Measurements from ENCODE around the gene HYAL1. TPM values are rescaled to one million over a fixed set of nuclear protein-coding genes. Genes with fewer than 3 reads are reported as not detected.

Gene HYAL1
- total RNA-seq, 4 donors from 2014 or later, result 1.8 to 8.9 (median 4.8) TPM

DNA sequence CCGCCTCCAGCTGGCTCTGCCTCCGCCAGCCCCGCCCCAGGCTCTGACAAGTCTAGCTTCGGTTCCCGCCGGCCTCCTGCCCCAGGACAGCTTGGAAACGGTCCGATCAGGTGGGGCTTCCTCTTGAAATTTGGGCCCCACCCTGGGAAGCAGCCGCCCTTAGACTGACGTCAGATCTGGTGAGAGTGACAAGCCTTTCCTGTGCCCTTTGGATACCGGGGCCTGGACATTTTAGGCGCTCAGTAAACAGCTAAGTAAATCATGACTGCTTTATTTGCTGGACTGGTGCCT is 3.8 kb downstream of the HYAL1 start:
- Histone ChIP-seq H3K27me3 (no peaks in the 10 kb centered on the region), H3K4me3 (peak overlapping the region; percentile 20 to 72 (median 60)), H3K36me3 (peaks cover 0 to 13% (median 0%) of the 10 kb centered on the region in 3 donors), H3K4me1 (peaks cover 34 to 63% (median 38%) of the 10 kb centered on the region in 3 donors), H3K9me3 (no peaks in the 10 kb centered on the region), H3K27ac (peak overlapping the region; percentile 89 to 94 (median 91))
- DNase-seq, result no peak
- 0% methylated on average over 3 of the region's 12 CpGs; no CpG with 5 or more reads in 1 of the 2 donors for WGBS, 2 donors
- no peak for TF ChIP-seq POLR2A (IDR thresholded peaks at IDR 0.05)
- TF ChIP-seq, protein P1, sequence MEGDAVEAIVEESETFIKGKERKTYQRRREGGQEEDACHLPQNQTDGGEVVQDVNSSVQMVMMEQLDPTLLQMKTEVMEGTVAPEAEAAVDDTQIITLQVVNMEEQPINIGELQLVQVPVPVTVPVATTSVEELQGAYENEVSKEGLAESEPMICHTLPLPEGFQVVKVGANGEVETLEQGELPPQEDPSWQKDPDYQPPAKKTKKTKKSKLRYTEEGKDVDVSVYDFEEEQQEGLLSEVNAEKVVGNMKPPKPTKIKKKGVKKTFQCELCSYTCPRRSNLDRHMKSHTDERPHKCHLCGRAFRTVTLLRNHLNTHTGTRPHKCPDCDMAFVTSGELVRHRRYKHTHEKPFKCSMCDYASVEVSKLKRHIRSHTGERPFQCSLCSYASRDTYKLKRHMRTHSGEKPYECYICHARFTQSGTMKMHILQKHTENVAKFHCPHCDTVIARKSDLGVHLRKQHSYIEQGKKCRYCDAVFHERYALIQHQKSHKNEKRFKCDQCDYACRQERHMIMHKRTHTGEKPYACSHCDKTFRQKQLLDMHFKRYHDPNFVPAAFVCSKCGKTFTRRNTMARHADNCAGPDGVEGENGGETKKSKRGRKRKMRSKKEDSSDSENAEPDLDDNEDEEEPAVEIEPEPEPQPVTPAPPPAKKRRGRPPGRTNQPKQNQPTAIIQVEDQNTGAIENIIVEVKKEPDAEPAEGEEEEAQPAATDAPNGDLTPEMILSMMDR (IDR thresholded peaks at IDR 0.05), result no peak
- intact Hi-C loops (cut with DNase I), result no loop called here

GRCh38 chr3:50298836-50299637 is 4.3 kb downstream of the HYAL1 start, which contains the start of the genes HYAL3 and NAA80:
Gene HYAL3 (minus strand): TSS chr3:50299405. CDS start chr3:50295602, 3,803 bp downstream.
Gene NAA80 (minus strand): TSS chr3:50299405. CDS start chr3:50297463, 1,942 bp downstream.
- intact Hi-C loops (cut with DNase I), result no loop called here
- H3K36me3 ChIP-seq, result peaks cover 0 to 13% (median 0%) of the 10 kb centered on the region in 3 donors
- 0% methylated on average over 13 to 26 of the region's 61 CpGs for WGBS, 2 donors

DNA sequence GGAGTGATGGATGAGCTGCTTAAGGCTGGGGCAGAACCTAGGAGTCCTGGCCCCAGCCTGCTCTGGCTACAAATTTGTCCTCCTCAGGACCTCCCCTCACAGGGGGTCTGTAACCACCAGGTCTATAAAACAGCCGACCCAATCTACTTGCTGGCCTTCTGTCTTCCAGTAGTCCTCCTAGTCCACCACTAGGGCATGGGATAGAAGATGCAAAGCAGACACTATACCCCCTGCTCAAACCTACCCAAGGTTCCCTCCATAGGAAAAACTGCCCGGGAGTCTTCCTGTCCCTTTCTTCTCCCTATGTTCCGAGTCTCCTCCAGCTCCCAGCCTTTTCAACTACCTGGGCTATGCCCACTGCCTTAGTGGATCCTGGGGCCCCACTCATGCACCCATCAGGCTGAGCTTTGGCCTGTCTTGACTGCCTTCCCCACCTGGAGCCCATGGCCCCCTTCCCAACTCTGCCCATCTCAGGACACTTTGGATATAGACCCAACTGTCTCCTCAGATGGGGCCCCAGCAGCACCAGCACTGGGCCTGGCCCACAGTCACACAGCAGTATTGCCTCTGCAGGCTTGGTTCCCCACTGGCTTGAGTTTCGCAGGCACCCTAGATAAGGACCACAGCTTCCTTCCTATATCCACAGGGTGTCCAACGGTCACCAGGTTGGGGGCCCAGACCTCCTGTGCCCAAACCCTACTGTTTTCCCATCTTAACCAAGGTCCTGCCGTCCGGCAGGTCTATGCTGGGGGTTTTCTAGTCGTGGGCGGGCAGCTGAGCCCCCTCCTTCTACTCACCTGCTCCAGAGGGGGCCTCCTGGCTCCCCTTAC is 5.3 kb downstream of the HYAL1 start:
- H3K9me3 ChIP-seq, result no peaks in the 10 kb centered on the region
- DNase-seq, result no peak
- H3K27ac ChIP-seq, result peak overlapping the region; percentile 89 to 94 (median 91)
- no peaks in the 10 kb centered on the region for H3K27me3 ChIP-seq
- peaks cover 0 to 13% (median 0%) of the 10 kb centered on the region in 3 donors for H3K36me3 ChIP-seq
- 45 to 60% methylated on average over 5 to 9 of the region's 9 CpGs for WGBS, 2 donors
- peak overlapping the region; percentile 49 to 72 (median 60) for H3K4me3 ChIP-seq
- intact Hi-C loops (cut with DNase I), result no loop called here
- TF ChIP-seq POLR2A (IDR thresholded peaks at IDR 0.05), result no peak
- TF ChIP-seq, protein P1 (IDR thresholded peaks at IDR 0.05), result peak in 3 of 6 experiments; percentile 4 to 27 (median 20)
- H3K4me1 ChIP-seq, result peaks cover 28 to 54% (median 29%) of the 10 kb centered on the region in 3 donors

More at GRCh38 chr3:50298836-50299637, 4.3 kb downstream of the HYAL1 start, which contains the start of the genes HYAL3 and NAA80:
- Histone ChIP-seq H3K4me3 (peak within 1 kb of the TSS; percentile 49 to 72 (median 60)), H3K9me3 (no peaks in the 10 kb centered on the region), H3K27me3 (no peaks in the 10 kb centered on the region), H3K27ac (peak within 1 kb of the TSS; percentile 89 to 94 (median 91)), H3K4me1 (peaks cover 34 to 59% (median 38%) of the 10 kb centered on the region in 3 donors)
- DNase-seq, result peak; percentile 97
- TF ChIP-seq POLR2A (IDR thresholded peaks at IDR 0.05), result peak in 3 of 4 donors; percentile 50 to 98 (median 92)
- TF ChIP-seq, protein P1 (IDR thresholded peaks at IDR 0.05), result peak in 5 of 6 experiments; percentile 29 to 64 (median 44)

- peaks cover 31 to 54% (median 31%) of the 10 kb centered on the region in 3 donors for H3K4me1 ChIP-seq
- H3K9me3 ChIP-seq, result no peaks in the 10 kb centered on the region
- TF ChIP-seq, protein P1 (IDR thresholded peaks at IDR 0.05), result no peak
- TF ChIP-seq POLR2A (IDR thresholded peaks at IDR 0.05), result no peak
- peaks cover 0 to 13% (median 0%) of the 10 kb centered on the region in 3 donors for H3K36me3 ChIP-seq
- no peak overlapping the region for H3K4me3 ChIP-seq
- H3K27me3 ChIP-seq, result no peaks in the 10 kb centered on the region
- H3K27ac ChIP-seq, result peak overlapping the region in 2 of 4 donors; percentile 89 to 94
- intact Hi-C loops (cut with DNase I), result no loop called here
- no peak for DNase-seq
- no CpG with 5 or more reads among the region's 2 CpGs for WGBS, 2 donors
These were observed 6.0 kb downstream of the HYAL1 start for GRCh38 chr3:50297384-50297775.

Data from esophagus squamous epithelium (tissue), 5 donors.